ENCODE data around the gene ANKS1B.

GRCh38 chr12:99122496-99122895 lies 862.2 kb downstream of the ANKS1B start:
- no peak for TF ChIP-seq PATZ1 (CRISPR knock-in tag; IDR thresholded peaks at IDR 0.05; ENCODE audit: borderline replicate concordance)
- no peak for TF ChIP-seq ISL1 (CRISPR knock-in tag; IDR thresholded peaks at IDR 0.05)
- TF ChIP-seq CREB5 (CRISPR knock-in tag; IDR thresholded peaks at IDR 0.05; ENCODE audit: low read depth): no peak
- TF ChIP-seq GLIS3 (CRISPR knock-in tag; IDR thresholded peaks at IDR 0.05): no peak
- TF ChIP-seq RARB (CRISPR knock-in tag; IDR thresholded peaks at IDR 0.05): no peak
- TF ChIP-seq ZNF8 (CRISPR knock-in tag; IDR thresholded peaks at IDR 0.05): no peak
- TF ChIP-seq ARNTL (CRISPR knock-in tag; IDR thresholded peaks at IDR 0.05; ENCODE audit: borderline replicate concordance, low read depth): no peak
- TF ChIP-seq TCF4 (CRISPR knock-in tag; IDR thresholded peaks at IDR 0.05; ENCODE audit: borderline replicate concordance): no peak
